ENCODE data around the gene IRX4. TPM values are rescaled to one million over a fixed set of nuclear protein-coding genes. Genes with fewer than 3 reads are reported as not detected.
A peak's percentile ranks its signal among the peaks of the same experiment; 100 is the strongest.

The IRX4 gene
- 1 to 10 TPM in 1 of 6 donors, not detected in 5; 1.7 TPM for total RNA-seq

DNA sequence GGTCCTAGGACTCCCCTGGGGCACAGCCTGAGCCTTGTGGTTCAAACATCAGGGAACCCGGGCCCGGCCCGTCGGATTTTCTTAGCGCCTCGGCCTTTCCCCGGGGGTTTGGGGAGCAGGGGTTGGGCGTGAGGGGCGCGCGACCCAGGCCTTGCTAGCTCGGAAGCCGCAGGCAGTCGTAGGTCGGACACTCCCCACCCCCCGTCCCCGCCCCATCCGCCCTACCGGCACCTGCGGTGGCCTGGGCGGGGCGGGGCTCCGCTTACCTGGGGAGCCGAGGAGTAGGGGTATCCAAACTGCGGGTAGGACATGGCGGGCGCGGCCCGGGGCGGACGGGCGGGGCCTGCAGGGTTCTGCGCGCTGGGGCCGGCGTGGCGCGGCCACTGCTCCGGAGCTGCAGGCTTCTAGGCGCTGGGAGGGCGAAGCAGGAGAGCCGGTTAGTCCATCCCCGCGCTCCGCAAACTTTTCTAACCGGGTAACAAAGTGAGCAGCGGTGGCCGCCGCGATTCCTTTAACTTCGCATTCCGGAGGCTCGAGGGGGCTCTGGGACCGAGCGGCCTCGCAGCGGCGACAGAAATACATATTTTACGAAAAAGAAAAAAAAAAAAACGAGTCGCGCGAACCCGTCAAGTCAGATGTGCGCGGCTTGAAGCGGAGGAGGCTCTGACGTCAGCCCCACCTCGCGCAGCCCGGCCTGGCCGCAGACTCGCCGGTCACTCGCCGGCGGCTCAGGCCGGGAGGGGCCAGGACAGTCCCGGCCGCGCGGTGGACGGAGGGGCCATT is at the start of gene IRX4:
Gene IRX4, minus strand, starts transcription at position 589 of the 783 bp plus-strand sequence. Its CDS starts 278 bp downstream, at position 311.
- H3K27me3 ChIP-seq, result peaks cover 4 to 100% (median 54%) of the 10 kb centered on the region in 4 donors
- H3K9me3 ChIP-seq, result no peaks in the 10 kb centered on the region
- peak in 1 of 2 donors; percentile 84 for DNase-seq
- TF ChIP-seq POLR2A (IDR thresholded peaks at IDR 0.05) (no peak), EP300 (IDR thresholded peaks at IDR 0.05) (no peak), POLR2AphosphoS5 (IDR thresholded peaks at IDR 0.05) (no peak)
- TF ChIP-seq, protein P1, sequence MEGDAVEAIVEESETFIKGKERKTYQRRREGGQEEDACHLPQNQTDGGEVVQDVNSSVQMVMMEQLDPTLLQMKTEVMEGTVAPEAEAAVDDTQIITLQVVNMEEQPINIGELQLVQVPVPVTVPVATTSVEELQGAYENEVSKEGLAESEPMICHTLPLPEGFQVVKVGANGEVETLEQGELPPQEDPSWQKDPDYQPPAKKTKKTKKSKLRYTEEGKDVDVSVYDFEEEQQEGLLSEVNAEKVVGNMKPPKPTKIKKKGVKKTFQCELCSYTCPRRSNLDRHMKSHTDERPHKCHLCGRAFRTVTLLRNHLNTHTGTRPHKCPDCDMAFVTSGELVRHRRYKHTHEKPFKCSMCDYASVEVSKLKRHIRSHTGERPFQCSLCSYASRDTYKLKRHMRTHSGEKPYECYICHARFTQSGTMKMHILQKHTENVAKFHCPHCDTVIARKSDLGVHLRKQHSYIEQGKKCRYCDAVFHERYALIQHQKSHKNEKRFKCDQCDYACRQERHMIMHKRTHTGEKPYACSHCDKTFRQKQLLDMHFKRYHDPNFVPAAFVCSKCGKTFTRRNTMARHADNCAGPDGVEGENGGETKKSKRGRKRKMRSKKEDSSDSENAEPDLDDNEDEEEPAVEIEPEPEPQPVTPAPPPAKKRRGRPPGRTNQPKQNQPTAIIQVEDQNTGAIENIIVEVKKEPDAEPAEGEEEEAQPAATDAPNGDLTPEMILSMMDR (IDR thresholded peaks at IDR 0.05), result no peak
- no peaks in the 10 kb centered on the region for H3K36me3 ChIP-seq
- WGBS, 2 donors, result 0 to 5% methylated on average over 33 to 61 of the region's 83 CpGs
- ATAC-seq (ENCODE audit: low FRiP score in 2 of 2), result peak in 1 of 2 donors; percentile 72
- no peak within 1 kb of the TSS for H3K27ac ChIP-seq
- peak within 1 kb of the TSS in 3 of 4 donors; percentile 2 to 29 (median 26) for H3K4me3 ChIP-seq
- peaks cover 17 to 51% (median 24%) of the 10 kb centered on the region in 4 donors for H3K4me1 ChIP-seq

DNA sequence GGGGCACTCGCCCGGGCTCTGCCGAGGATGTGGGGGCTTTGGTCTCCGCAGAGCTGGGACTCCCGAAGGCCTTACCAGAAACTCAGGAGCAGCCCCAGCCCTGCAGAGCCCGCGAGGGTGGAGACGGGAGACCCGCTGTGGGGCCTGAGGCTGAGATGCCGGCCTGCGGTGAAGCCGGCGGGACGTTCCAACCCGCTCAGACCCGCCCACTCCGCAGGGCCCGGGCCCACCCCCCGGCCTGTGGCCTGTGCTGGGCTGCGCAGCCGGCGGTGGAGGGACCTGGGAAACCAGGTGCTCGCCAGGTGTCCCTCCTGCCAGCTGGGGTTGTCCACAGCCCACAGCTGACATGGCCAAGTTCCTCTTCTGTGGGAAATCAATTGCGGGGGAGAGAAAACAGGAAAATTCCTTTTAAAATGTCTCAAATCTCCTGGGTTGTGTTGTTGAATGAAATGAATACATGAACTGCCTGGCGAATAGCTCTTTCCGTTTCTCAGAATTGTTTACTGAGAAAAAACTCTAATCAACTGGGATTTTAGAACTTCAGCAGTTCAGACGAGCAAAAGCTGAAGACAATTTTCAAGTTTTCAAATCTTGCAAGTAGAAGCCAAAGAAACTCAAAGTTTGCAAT is 49.0 kb upstream of the IRX4 start:
- peak in 1 of 2 donors; percentile 88 for DNase-seq
- peaks cover 0 to 8% (median 4%) of the 10 kb centered on the region in 4 donors for H3K27me3 ChIP-seq
- 19 to 33% methylated on average over 5 to 14 of the region's 27 CpGs for WGBS, 2 donors

DNA sequence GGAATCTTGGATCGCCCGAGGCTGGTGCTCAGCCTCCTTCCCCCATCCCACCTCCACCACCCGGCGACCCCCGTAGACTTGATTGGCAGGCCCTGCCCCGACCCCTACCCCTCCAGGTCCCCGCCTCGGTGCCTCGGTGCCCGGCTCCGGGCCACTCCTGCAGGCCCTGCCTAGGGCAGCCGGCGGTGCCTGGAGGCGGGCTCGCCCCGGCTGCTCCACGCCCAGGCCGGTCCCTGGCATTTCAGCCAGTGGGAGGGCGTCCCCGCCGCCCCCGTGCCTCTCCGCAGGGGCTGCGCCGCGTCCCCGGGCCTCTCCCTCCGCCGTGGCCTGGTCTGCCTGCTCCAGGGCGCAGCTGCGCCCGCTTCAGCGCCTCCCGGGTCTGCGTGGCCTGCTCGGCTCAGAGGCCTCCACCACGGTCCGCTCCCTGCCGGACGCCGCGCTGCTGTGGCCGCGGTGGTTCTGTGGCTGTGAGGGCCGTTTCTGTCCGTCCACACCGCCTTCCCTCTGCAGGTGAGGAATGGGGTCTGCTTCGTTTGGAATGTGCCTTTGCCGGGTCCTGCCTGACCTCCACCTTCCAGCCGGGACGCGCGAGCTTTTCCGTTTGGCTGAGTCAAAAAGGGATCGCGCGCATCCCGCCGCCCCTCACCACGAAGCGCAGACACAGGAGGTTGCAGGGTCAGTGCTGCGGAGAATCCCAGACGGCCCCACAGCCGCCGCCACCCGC is 48.3 kb upstream of the IRX4 start:
- H3K36me3 ChIP-seq, result no peaks in the 10 kb centered on the region
- H3K27ac ChIP-seq, result peak overlapping the region in 3 of 4 donors; percentile 2 to 58 (median 27)
- H3K4me1 ChIP-seq, result peaks cover 0 to 14% (median 5%) of the 10 kb centered on the region in 4 donors
- WGBS, 2 donors, result 0 to 2% methylated on average over 12 to 28 of the region's 66 CpGs
- TF ChIP-seq EP300 (IDR thresholded peaks at IDR 0.05), result no peak
- TF ChIP-seq POLR2A (IDR thresholded peaks at IDR 0.05), result no peak
- TF ChIP-seq POLR2AphosphoS5 (IDR thresholded peaks at IDR 0.05), result no peak
- TF ChIP-seq, protein P1 (IDR thresholded peaks at IDR 0.05), result no peak
- DNase-seq (peak in 1 of 2 donors; percentile 88), ATAC-seq (ENCODE audit: low FRiP score in 2 of 2) (peak; percentile 34 to 81)
- peaks cover 0 to 8% (median 4%) of the 10 kb centered on the region in 4 donors for H3K27me3 ChIP-seq
- peak overlapping the region in 3 of 4 donors; percentile 27 to 43 (median 38) for H3K4me3 ChIP-seq
- H3K9me3 ChIP-seq, result no peaks in the 10 kb centered on the region

More for the DNA sequence above, 49.0 kb upstream of the IRX4 start:
- peak in 1 of 2 donors; percentile 88 for ATAC-seq (ENCODE audit: low FRiP score in 2 of 2)
- peaks cover 0 to 14% (median 5%) of the 10 kb centered on the region in 4 donors for H3K4me1 ChIP-seq
- no peaks in the 10 kb centered on the region for H3K9me3 ChIP-seq
- no peaks in the 10 kb centered on the region for H3K36me3 ChIP-seq
- H3K27ac ChIP-seq, result peak overlapping the region in 2 of 4 donors; percentile 2 to 58
- TF ChIP-seq POLR2AphosphoS5 (IDR thresholded peaks at IDR 0.05), result no peak
- TF ChIP-seq EP300 (IDR thresholded peaks at IDR 0.05), result no peak
- TF ChIP-seq, protein P1 (IDR thresholded peaks at IDR 0.05), result no peak
- TF ChIP-seq POLR2A (IDR thresholded peaks at IDR 0.05), result no peak
- peak overlapping the region in 3 of 4 donors; percentile 27 to 43 (median 38) for H3K4me3 ChIP-seq

DNA sequence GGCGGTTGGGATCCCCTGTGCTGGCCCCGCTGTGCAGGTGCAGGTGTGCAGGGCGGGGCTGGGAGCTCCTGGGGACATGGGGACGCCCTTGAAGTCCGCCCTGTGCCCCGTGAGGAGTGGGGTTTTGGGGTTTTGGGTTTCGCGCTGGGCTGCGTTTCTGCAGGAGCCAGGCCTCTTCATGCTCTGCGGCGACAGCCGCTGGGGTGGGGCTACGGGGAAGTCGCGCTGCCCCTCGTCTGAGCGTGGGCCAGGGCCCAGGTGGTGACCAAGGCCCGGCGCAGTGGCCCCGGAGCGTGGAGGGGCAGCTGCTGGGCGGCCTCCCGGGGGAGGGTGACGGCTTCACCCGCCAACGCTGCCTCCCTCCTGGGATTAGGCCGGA is 47.8 kb upstream of the IRX4 start:
- Histone ChIP-seq H3K4me3 (peak overlapping the region in 3 of 4 donors; percentile 27 to 43 (median 38)), H3K4me1 (peaks cover 0 to 14% (median 5%) of the 10 kb centered on the region in 4 donors), H3K27ac (peak overlapping the region in 3 of 4 donors; percentile 2 to 58 (median 27)), H3K9me3 (no peaks in the 10 kb centered on the region), H3K27me3 (peaks cover 0 to 8% (median 4%) of the 10 kb centered on the region in 4 donors), H3K36me3 (no peaks in the 10 kb centered on the region)
- WGBS, 2 donors, result 20 to 30% methylated on average over 1 to 2 of the region's 27 CpGs
- DNase-seq (peak in 1 of 2 donors; percentile 81), ATAC-seq (ENCODE audit: low FRiP score in 2 of 2) (peak in 1 of 2 donors; percentile 14)
- no peak for TF ChIP-seq POLR2A (IDR thresholded peaks at IDR 0.05)
- no peak for TF ChIP-seq POLR2AphosphoS5 (IDR thresholded peaks at IDR 0.05)
- TF ChIP-seq EP300 (IDR thresholded peaks at IDR 0.05), result no peak
- TF ChIP-seq, protein P1 (IDR thresholded peaks at IDR 0.05), result no peak
